Measurements from ENCODE around the gene GRAP2.
"Not testable (repeated sequence)": the region's sequence is repeated elsewhere in the genome, so short reads cannot be mapped to it uniquely, and the experiment has no call there.

The GRAP2 gene

DNA sequence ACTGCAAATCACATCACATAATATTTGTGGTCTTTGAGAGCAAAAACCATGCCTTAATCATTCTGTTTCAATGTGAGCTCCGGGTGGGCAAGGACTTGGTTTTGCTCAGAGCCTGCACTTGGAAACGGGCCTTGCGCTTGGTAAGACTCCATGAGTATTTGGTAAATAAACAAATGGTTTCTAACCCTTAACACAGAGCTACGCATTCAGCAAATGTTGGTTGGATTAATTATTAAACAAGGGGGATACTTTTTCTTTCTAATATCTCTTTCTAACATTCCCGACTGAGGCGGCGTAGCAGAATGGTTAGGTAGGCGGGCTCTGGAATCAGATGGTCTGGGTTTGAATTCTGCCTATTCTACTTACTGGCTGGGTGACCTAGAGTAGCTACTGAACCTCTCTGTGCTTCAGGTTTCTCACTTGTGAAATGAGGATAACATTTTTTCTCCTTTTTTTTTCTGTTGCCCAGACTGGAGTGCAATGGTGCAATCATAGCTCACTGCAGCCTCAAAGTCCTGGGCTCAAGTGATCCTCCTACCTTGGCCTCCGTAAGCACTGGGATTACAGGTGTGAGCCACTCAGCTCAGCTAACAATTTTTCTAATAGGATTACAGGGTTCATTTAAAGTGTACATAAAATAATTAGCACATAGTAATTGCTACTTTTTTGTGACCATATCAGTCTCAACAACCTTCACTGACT is 90.4 kb downstream of the GRAP2 start:
- H3F3A ChIP-seq (ENCODE audit: insufficient read depth, low read length) = no peaks in the 10 kb centered on the region
- H3K27me3 ChIP-seq (replicated peaks; ENCODE audit: insufficient read depth, low read length) = no peaks in the 10 kb centered on the region
- no peak overlapping the region for H3K9ac ChIP-seq (ENCODE audit: low read length)
- no peak for TF ChIP-seq EZH2 (optimal IDR thresholded peaks at IDR 0.05; ENCODE audit: low read depth, low read length)
- no peak for TF ChIP-seq EZH2phosphoT487 (IDR thresholded peaks at IDR 0.05; ENCODE audit: low read length)
- TF ChIP-seq, protein P1, sequence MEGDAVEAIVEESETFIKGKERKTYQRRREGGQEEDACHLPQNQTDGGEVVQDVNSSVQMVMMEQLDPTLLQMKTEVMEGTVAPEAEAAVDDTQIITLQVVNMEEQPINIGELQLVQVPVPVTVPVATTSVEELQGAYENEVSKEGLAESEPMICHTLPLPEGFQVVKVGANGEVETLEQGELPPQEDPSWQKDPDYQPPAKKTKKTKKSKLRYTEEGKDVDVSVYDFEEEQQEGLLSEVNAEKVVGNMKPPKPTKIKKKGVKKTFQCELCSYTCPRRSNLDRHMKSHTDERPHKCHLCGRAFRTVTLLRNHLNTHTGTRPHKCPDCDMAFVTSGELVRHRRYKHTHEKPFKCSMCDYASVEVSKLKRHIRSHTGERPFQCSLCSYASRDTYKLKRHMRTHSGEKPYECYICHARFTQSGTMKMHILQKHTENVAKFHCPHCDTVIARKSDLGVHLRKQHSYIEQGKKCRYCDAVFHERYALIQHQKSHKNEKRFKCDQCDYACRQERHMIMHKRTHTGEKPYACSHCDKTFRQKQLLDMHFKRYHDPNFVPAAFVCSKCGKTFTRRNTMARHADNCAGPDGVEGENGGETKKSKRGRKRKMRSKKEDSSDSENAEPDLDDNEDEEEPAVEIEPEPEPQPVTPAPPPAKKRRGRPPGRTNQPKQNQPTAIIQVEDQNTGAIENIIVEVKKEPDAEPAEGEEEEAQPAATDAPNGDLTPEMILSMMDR (IDR thresholded peaks at IDR 0.05; ENCODE audit: low read length) = no peak
- no peaks in the 10 kb centered on the region for H3K36me3 ChIP-seq (replicated peaks; ENCODE audit: insufficient read depth, low read length)
- no peak overlapping the region for H2AFZ ChIP-seq (ENCODE audit: low read length)
- no peak overlapping the region for H3K27ac ChIP-seq (ENCODE audit: low read length)
- no peak for DNase-seq
- H3K4me1 ChIP-seq (ENCODE audit: low read length) = no peaks in the 10 kb centered on the region
- no peak overlapping the region for H3K4me2 ChIP-seq (ENCODE audit: low read depth, low read length)
- no peaks in the 10 kb centered on the region for H3K79me2 ChIP-seq (ENCODE audit: low read length)
- no peaks in the 10 kb centered on the region for H4K20me1 ChIP-seq (ENCODE audit: insufficient read depth, low read length)
- H3K4me3 ChIP-seq (ENCODE audit: low read length) = no peak overlapping the region
- no peaks in the 10 kb centered on the region for H3K9me2 ChIP-seq (replicated peaks; ENCODE audit: insufficient read depth, low read length)
- H3K9me3 ChIP-seq (replicated peaks; ENCODE audit: insufficient read depth, low read length) = no peaks in the 10 kb centered on the region

DNA sequence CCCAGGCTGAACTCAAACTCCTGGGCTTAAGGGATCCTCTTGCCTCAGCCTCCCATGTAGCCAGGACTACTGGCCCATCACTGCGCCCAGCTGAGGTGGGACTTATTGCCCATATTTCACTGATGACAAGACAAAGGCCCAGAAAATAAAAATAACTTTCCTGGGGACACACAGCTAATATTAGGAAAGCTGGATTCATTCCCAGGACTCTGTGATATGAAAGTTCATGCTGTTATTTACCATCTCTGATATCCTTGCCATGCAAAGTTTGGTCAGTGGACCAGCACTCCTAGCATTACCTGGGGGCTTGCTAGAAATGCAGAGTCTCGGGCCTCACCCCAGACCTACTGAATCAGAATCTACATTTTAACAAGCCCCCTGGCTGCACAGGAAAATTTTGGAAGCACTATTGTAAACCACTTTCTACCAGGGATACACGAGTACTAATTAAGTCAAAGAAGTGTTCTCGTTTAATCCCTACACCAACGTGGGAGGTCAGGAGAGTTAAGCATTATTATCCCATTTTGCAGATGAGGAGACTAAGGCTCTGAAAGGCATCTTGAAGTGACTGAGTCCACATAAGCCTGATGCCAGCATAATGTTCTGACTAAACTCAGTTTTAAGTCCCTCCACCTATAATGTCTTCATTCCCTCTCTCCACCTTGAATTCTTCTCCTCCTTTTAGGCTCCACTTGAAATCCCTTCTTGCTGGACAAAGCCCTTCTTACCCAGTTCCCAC is 91.4 kb downstream of the GRAP2 start:
- TF ChIP-seq, protein P1 (IDR thresholded peaks at IDR 0.05; ENCODE audit: low read length) = no peak
- TF ChIP-seq EZH2phosphoT487 (IDR thresholded peaks at IDR 0.05; ENCODE audit: low read length) (no peak), EZH2 (optimal IDR thresholded peaks at IDR 0.05; ENCODE audit: low read depth, low read length) (no peak)
- Histone ChIP-seq H3K36me3 (replicated peaks; ENCODE audit: insufficient read depth, low read length) (no peaks in the 10 kb centered on the region), H3K9me3 (replicated peaks; ENCODE audit: insufficient read depth, low read length) (no peaks in the 10 kb centered on the region), H3K9ac (ENCODE audit: low read length) (no peak overlapping the region), H3K9me2 (replicated peaks; ENCODE audit: insufficient read depth, low read length) (no peaks in the 10 kb centered on the region), H3K4me2 (ENCODE audit: low read depth, low read length) (no peak overlapping the region), H4K20me1 (ENCODE audit: insufficient read depth, low read length) (no peaks in the 10 kb centered on the region), H2AFZ (ENCODE audit: low read length) (no peak overlapping the region), H3K79me2 (ENCODE audit: low read length) (no peaks in the 10 kb centered on the region), H3F3A (ENCODE audit: insufficient read depth, low read length) (no peaks in the 10 kb centered on the region), H3K27me3 (replicated peaks; ENCODE audit: insufficient read depth, low read length) (no peaks in the 10 kb centered on the region), H3K4me1 (ENCODE audit: low read length) (no peaks in the 10 kb centered on the region), H3K27ac (ENCODE audit: low read length) (no peak overlapping the region), H3K4me3 (ENCODE audit: low read length) (no peak overlapping the region)
- no peak for DNase-seq

DNA sequence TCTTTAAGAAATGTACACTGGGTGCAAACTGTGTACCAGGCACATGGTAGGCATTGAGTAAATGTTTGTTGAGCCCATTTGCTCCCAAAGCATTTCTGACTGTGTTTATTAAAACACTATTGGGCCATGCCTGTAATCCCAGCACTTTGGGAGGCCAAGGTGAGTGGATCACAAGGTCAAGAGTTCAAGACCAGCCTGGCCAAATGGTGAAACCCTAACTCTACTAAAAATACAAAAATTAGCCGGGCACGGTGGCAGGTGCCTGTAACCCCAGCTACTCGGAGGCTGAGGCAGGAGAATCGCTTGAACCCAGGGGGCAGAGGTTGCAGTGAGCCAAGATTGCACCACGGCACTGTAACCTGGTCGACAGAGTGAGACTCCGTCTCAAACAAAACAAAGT is 92.0 kb downstream of the GRAP2 start:
- not testable (repeated sequence) for H3K4me3 ChIP-seq (ENCODE audit: low read length); H3K9me2 ChIP-seq (replicated peaks; ENCODE audit: insufficient read depth, low read length); H3F3A ChIP-seq (ENCODE audit: insufficient read depth, low read length); H3K79me2 ChIP-seq (ENCODE audit: low read length); H3K27me3 ChIP-seq (replicated peaks; ENCODE audit: insufficient read depth, low read length); H3K4me1 ChIP-seq (ENCODE audit: low read length); DNase-seq; H3K36me3 ChIP-seq (replicated peaks; ENCODE audit: insufficient read depth, low read length); H4K20me1 ChIP-seq (ENCODE audit: insufficient read depth, low read length); H2AFZ ChIP-seq (ENCODE audit: low read length); H3K4me2 ChIP-seq (ENCODE audit: low read depth, low read length); H3K27ac ChIP-seq (ENCODE audit: low read length); H3K9me3 ChIP-seq (replicated peaks; ENCODE audit: insufficient read depth, low read length); H3K9ac ChIP-seq (ENCODE audit: low read length)

DNA sequence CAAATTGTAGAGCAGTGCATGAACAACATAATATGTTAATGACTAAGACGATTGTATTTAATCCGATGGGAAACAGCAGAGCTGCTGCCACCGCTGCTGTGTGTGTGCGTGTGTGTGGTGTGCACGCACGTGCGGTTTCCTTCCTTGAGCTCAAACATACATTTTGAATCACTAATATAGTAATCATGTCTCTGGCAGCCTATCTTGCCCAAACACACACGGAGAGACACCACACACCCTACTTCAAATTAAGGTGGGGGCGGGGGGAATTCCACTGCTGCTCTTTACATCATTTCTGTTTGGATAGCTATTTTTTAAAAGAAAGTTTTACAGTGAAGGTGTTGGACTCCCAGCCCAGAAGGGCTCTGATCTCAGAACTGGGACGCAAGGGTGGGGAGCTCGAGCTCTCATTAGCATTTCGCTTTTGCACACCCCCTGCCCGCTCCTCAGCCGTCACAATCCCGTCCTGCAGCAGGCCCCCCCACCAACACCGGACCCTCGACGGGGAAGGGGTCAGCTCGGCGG is 93.2 kb downstream of the GRAP2 start:
- Histone ChIP-seq H3K79me2 (ENCODE audit: low read length) (no peaks in the 10 kb centered on the region), H3K9me3 (replicated peaks; ENCODE audit: insufficient read depth, low read length) (no peaks in the 10 kb centered on the region), H3K9me2 (replicated peaks; ENCODE audit: insufficient read depth, low read length) (no peaks in the 10 kb centered on the region), H3K27me3 (replicated peaks; ENCODE audit: insufficient read depth, low read length) (no peaks in the 10 kb centered on the region), H3K4me1 (ENCODE audit: low read length) (no peaks in the 10 kb centered on the region), H3K9ac (ENCODE audit: low read length) (no peak overlapping the region), H3K4me3 (ENCODE audit: low read length) (no peak overlapping the region), H4K20me1 (ENCODE audit: insufficient read depth, low read length) (no peaks in the 10 kb centered on the region), H3F3A (ENCODE audit: insufficient read depth, low read length) (no peaks in the 10 kb centered on the region), H3K27ac (ENCODE audit: low read length) (no peak overlapping the region), H3K4me2 (ENCODE audit: low read depth, low read length) (no peak overlapping the region), H3K36me3 (replicated peaks; ENCODE audit: insufficient read depth, low read length) (no peaks in the 10 kb centered on the region), H2AFZ (ENCODE audit: low read length) (no peak overlapping the region)
- TF ChIP-seq, protein P1 (IDR thresholded peaks at IDR 0.05; ENCODE audit: low read length) = no peak
- no peak for TF ChIP-seq EZH2phosphoT487 (IDR thresholded peaks at IDR 0.05; ENCODE audit: low read length)
- no peak for TF ChIP-seq EZH2 (optimal IDR thresholded peaks at IDR 0.05; ENCODE audit: low read depth, low read length)
- DNase-seq = no peak
